Measurements from ENCODE around the gene PGAM1.
"Not testable (repeated sequence)": the region's sequence is repeated elsewhere in the genome, so short reads cannot be mapped to it uniquely, and the experiment has no call there.

PGAM1 gene

GRCh38 chr10:97425964-97426775 lies at the start of gene PGAM1:
PGAM1 (plus strand) TSS chr10:97426191; CDS start chr10:97426308, 117 bp downstream.
- peak; percentile 96 for DNase-seq (ENCODE audit: low spot score)

GRCh38 chr10:97376413-97376812 lies 49.6 kb upstream of the PGAM1 start:
- DNase-seq (ENCODE audit: low spot score), result no peak

- no peak for DNase-seq (ENCODE audit: low spot score)
These were observed 46.8 kb upstream of the PGAM1 start for GRCh38 chr10:97378933-97379921.

- no peak for DNase-seq (ENCODE audit: low spot score)
These were observed 45.5 kb upstream of the PGAM1 start for GRCh38 chr10:97380516-97380915.

DNA sequence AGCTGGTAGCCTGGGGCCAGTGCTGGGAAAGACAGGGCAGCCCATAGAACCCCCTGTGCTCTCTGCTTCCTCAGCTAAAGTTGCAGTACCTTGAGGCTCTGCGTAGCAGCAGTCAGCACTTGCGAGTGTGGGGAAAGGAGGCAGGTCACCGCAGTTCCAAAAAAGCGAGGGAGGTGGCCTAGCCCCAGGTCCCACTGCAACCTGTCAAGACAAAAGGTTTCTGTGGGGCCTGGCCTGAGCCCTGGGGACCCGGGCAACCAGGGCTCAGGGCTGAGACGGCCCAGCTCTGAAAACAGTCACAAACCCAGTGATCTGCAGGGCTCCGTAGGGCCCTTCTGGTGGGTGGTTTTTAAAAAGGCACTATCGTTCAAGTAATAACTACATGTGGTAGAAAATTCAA lies 44.4 kb upstream of the PGAM1 start:
- DNase-seq (ENCODE audit: low spot score), result no peak

- DNase-seq (ENCODE audit: low spot score), result no peak
These were observed 42.8 kb upstream of the PGAM1 start for GRCh38 chr10:97383159-97383558.

DNA sequence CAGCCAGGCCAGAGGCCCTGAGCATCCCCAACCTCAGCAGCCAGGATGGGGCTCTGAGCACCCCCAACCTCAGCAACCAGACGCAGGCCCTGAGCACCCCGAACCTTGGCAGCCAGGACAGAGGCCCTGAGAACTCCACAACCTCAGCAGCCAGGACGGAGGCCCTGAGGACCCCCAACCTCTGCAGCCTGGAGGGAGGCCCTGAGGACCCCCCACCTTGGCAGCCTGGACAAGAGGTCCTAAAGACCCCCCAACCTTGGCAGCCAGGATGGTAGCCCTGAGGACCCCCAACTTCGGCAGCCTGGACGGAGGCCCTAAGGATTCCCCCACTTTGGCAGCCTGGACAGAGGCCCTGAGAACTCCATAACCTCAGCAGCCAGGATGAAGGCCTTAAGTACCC lies 41.8 kb upstream of the PGAM1 start:
- no peak for DNase-seq (ENCODE audit: low spot score)

- DNase-seq (ENCODE audit: low spot score), result no peak
These were observed 41.4 kb upstream of the PGAM1 start for GRCh38 chr10:97384641-97385040.

GRCh38 chr10:97385565-97385964 lies 40.4 kb upstream of the PGAM1 start:
- no peak for DNase-seq (ENCODE audit: low spot score)

DNA sequence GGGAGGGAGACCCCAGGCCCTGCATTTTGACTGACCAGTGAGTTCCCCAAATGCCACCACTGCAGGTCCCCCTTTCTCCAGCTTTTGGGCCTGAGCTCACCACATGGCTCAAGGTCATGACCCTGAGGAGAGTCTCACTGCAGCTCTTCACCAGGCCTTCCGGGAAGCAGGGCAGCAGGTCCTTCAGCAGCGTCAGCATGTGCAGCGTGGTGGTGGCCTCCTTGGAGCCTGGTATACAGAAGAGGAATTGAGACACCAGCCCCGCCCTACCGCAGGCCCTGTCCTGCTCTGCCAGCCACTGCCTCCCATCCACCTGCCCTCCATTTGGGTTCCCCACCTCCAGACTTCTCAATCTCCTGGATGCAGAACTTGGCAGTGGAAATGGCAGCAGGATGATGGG lies 37.8 kb upstream of the PGAM1 start:
- DNase-seq (ENCODE audit: low spot score), result no peak

- no peak for DNase-seq (ENCODE audit: low spot score)
These were observed 35.9 kb upstream of the PGAM1 start for GRCh38 chr10:97390091-97390490.

- no peak for DNase-seq (ENCODE audit: low spot score)
These were observed 32.9 kb upstream of the PGAM1 start for GRCh38 chr10:97393034-97393573.

- no peak for DNase-seq (ENCODE audit: low spot score)
These were observed 29.9 kb upstream of the PGAM1 start for GRCh38 chr10:97396056-97396455.

- DNase-seq (ENCODE audit: low spot score), result no peak
These were observed 26.0 kb upstream of the PGAM1 start for GRCh38 chr10:97399843-97400545.

- DNase-seq (ENCODE audit: low spot score), result peak; percentile 91
These were observed 25.1 kb upstream of the PGAM1 start, which contains the start of gene RRP12 for GRCh38 chr10:97400665-97401454. RRP12 (minus strand) TSS chr10:97401340; CDS start chr10:97401231, 109 bp downstream.

GRCh38 chr10:97401455-97401919 lies 24.5 kb upstream of the PGAM1 start:
- no peak for DNase-seq (ENCODE audit: low spot score)

GRCh38 chr10:97404044-97404443 lies 21.9 kb upstream of the PGAM1 start:
- no peak for DNase-seq (ENCODE audit: low spot score)

DNA sequence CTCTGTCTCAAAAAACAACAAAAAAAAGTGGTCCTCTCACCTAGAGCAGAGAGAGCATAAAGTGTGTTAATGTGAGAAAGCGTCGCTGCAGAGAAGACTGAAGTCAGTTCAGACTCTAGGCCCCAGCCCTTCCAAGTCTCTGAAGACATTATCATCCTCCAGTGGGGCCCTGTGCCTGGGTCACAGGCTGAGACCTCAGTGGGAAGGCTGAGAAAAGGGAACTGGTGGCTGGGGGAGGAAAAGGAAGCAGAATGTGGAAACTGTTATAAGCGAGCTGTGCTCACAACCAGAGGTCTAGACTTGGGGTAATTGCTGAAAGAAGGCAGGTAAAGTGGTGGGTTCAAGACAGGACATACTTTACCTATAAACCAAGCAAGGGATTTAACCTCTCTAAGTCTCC lies 19.9 kb upstream of the PGAM1 start:
- DNase-seq (ENCODE audit: low spot score), result no peak

GRCh38 chr10:97406483-97406882 lies 19.5 kb upstream of the PGAM1 start:
- DNase-seq (ENCODE audit: low spot score), result not testable (repeated sequence)

- DNase-seq (ENCODE audit: low spot score), result peak; percentile 78
These were observed 18.6 kb upstream of the PGAM1 start for GRCh38 chr10:97407211-97407951.
